Pancreas (tissue), 10 donors: ENCODE results near the gene SLC12A9. TPM values are rescaled to one million over a fixed set of nuclear protein-coding genes. Genes with fewer than 3 reads are reported as not detected.

Experiments used
- ATAC-seq, 4 donors: fragments of 200-7000 bp; cut with Tn5 transposase; one replicate each; pipeline versions ENCODE4 v1.8.0 to v1.9.1; 2020; ENCODE audit warnings: mild to moderate bottlenecking in 4 of 4, moderate library complexity in 4 of 4
- DNase-seq, 6 donors: peaks; one replicate each; pipeline ENCODE4 v3.0.0-alpha.2; 2020
- FAIRE-seq: peaks from 2 replicates; lab custom pipeline; 2012; peaks lifted over from hg19 to GRCh38; lab: Jason Lieb, UNC
- H3K27ac ChIP-seq, 4 donors: fragments of 200-600 bp; sonication (generic); 1 replicate in 3 of 4; 2 replicates in 1 of 4; pipeline versions ENCODE4 v1.5.0 to v1.8.0; 2020
- H3K27me3 ChIP-seq, 4 donors: fragments of 200-600 bp; one replicate each; pipeline ENCODE4 v1.8.0; 2021
- H3K36me3 ChIP-seq, 3 donors: fragments of 200-600 bp; sonication (generic) in 1 of 3; one replicate each; pipeline versions ENCODE4 v1.5.0 to v1.8.0; 2020 to 2021
- H3K4me1 ChIP-seq, 3 donors: fragments of 200-600 bp; one replicate each; pipeline ENCODE4 v1.8.0; 2021
- H3K4me3 ChIP-seq, 4 donors: fragments of 200-600 bp; sonication (generic) in 2 of 4; one replicate each; pipeline versions ENCODE4 v1.5.0 to v1.8.0; 2020 to 2021
- H3K9me3 ChIP-seq, 4 donors: fragments of 200-600 bp; one replicate each; pipeline ENCODE4 v1.8.0; 2021
- CTCF ChIP-seq, 4 donors: fragments of 200-600 bp; sonication (generic) in 3 of 4; IDR thresholded peaks; one replicate each; pipeline versions ENCODE4 v1.5.0 to v1.8.0; 2021; ENCODE audit warnings: antibody characterized with exemption in 4 of 4
- WGBS, 2 donors: extraction: QIAGEN DNeasy Blood & Tissue Kit; methylation state at CpG; one replicate each; pipeline ENCODE4 v1.1.7; 2013; 5-methylcytosine and 5-hydroxymethylcytosine counted together
- intact Hi-C, 3 donors: fragments of 100-400 bp; cut with DNase I; formaldehyde crosslinking; loops; one replicate each; pipeline versions ENCODE4 v1.11.1 to v1.14.2; 2022
- microRNA-seq, 2 donors: library from miRNA; unstranded; fragments of <30 nt; microRNA quantifications; one replicate each; pipeline versions ENCODE4 to v1.1.0, GENCODE V29; 2019 to 2020
- polyA plus RNA-seq, 2 donors: library from polyadenylated mRNA; stranded (reverse); fragments of 200-250 nt; gene quantifications; one replicate each; pipeline ENCODE4 v1.2.3, GENCODE V29; 2013
- total RNA-seq, 6 donors: library from RNA; stranded (reverse); fragmentation: NEBNext Ultra II Directional in 4 of 6; extraction: Animal tissue kit (Norgen Biotek cat#: 25700) in 4 of 6; gene quantifications; one replicate each; pipeline versions ENCODE4 v1.2.1 to v1.2.4, GENCODE V29; 2021 to 2023
- donor health status: healthy with polysubstance abuse.
- donor health status: DM: no; HTN: no; CAD: no; lungs with moderate emphysema.
- donor health status: DM: no; HTN: no; CAD: no.
- donor health status: control.
- donor health status: control.
- donor health status: Bipolar disorder and iron deficiency.
- donor health status: DM: yes; HTN: yes; CAD: no.
- donor health status: DM: no; HTN: no; CAD: no.
- donor health status: DM: no; HTN: no; CAD: no.
- donor health status: DM: yes; HTN: yes; CAD: no.

SLC12A9 gene
- total and polyA plus RNA-seq, 8 donors, result 11.9 to 34.6 (median 15.3) TPM

GRCh38 chr7:100914208-100914878, 61.8 kb downstream of the SLC12A9 start:
- Histone ChIP-seq H3K27me3 (no peaks in the 10 kb centered on the region), H3K27ac (peak overlapping the region in 2 of 4 donors; percentile 20 to 41), H3K36me3 (no peaks in the 10 kb centered on the region), H3K4me1 (peaks cover 0 to 7% (median 6%) of the 10 kb centered on the region in 3 donors), H3K4me3 (no peak overlapping the region), H3K9me3 (no peaks in the 10 kb centered on the region)
- TF ChIP-seq CTCF (IDR thresholded peaks at IDR 0.05), result no peak
- ATAC-seq, result peak; percentile 79 to 92 (median 90)
- intact Hi-C loops, result no loop called here
- FAIRE-seq, result no peak
- peak in 5 of 6 donors; percentile 63 to 79 (median 71) for DNase-seq
- WGBS, 2 donors, result 58 to 62% methylated on average over 15 of the region's 15 CpGs

DNA sequence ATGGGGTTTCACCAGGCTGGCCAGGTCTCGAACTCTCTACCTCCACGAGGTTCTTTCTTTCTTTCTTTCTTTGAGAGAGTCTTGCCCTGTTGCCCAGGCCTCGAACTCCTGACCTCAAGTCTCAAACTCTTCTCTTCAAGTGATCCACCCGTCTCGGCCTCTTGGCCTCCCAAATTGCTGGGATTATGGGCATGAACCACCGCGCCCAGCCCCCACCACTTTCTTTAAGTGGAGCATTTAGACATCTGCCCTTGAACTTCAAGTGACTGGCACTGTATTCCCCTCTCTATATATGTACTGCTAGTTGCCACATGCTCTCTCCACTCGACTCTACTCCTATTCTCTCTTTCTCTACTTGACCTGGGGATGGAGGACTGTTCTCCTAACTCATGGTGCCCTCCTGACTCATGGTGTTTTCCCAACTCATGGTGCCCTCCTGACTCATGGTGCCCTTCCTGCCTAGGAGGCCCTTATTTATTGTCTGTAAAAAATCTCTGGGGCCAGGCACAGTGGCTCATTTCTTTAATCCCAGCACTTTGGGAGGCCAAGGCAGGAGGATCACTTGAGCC, 62.5 kb downstream of the SLC12A9 start:
- WGBS, 2 donors, result 83 to 88% methylated on average over 8 of the region's 8 CpGs

More for the DNA sequence above, 62.5 kb downstream of the SLC12A9 start:
- TF ChIP-seq CTCF (IDR thresholded peaks at IDR 0.05), result no peak
- ATAC-seq, result no peak
- H3K4me3 ChIP-seq, result no peak overlapping the region
- no peaks in the 10 kb centered on the region for H3K27me3 ChIP-seq
- H3K36me3 ChIP-seq, result no peaks in the 10 kb centered on the region
- H3K4me1 ChIP-seq, result peaks cover 0 to 7% (median 6%) of the 10 kb centered on the region in 3 donors
- intact Hi-C loops, result no loop called here
- no peaks in the 10 kb centered on the region for H3K9me3 ChIP-seq
- no peak for FAIRE-seq
- no peak for DNase-seq
- peak overlapping the region in 1 of 4 donors; percentile 20 for H3K27ac ChIP-seq

Small RNAs within 50 kb of the gene (microRNA-seq; reads per million reads assigned to microRNA genes)
- 0 to 0.39 reads per million in 2 donors for gene MIR6875

Other genes with a start within 250 kb of the SLC12A9 start
- gene MOSPD3, start 240.2 kb upstream of the SLC12A9 start, total RNA-seq, result 10 to 100 TPM in 3 of 6 donors, 1 to 10 TPM in 3; 6.8 to 10.7 (median 9.0) TPM
- 10 to 100 TPM; 14.8 to 19.7 TPM for gene MOSPD3, start 240.2 kb upstream of the SLC12A9 start, polyA plus RNA-seq
- 1 to 10 TPM in 3 of 6 donors, under 1 TPM in 3; 0.28 to 1.2 (median 0.76) TPM for gene TFR2, start 211.2 kb upstream of the SLC12A9 start, total RNA-seq
- 1 to 10 TPM; 1.1 to 1.2 TPM for gene TFR2, start 211.2 kb upstream of the SLC12A9 start, polyA plus RNA-seq
- under 1 TPM; 0.23 to 0.98 (median 0.57) TPM for gene ACTL6B, start 196.3 kb upstream of the SLC12A9 start, total RNA-seq
- gene ACTL6B, start 196.3 kb upstream of the SLC12A9 start, polyA plus RNA-seq, result 1 to 10 TPM; 1.7 to 7.7 TPM
- gene GNB2, start 179.0 kb upstream of the SLC12A9 start, total RNA-seq, result 100 to 1,000 TPM in 5 of 6 donors, 10 to 100 TPM in 1; 84.7 to 118 (median 104) TPM
- gene GNB2, start 179.0 kb upstream of the SLC12A9 start, polyA plus RNA-seq, result 100 to 1,000 TPM in 1 of 2 donors, 10 to 100 TPM in 1; 82.2 to 151 TPM
- 10 to 100 TPM; 19.2 to 33.9 (median 26.9) TPM for gene GIGYF1, start 158.5 kb upstream of the SLC12A9 start, total RNA-seq
- gene GIGYF1, start 158.5 kb upstream of the SLC12A9 start, polyA plus RNA-seq, result 10 to 100 TPM; 48.8 to 76.2 TPM
- gene POP7, start 146.6 kb upstream of the SLC12A9 start, total RNA-seq, result 10 to 100 TPM; 10.5 to 19.2 (median 13.8) TPM
- gene POP7, start 146.6 kb upstream of the SLC12A9 start, polyA plus RNA-seq, result 10 to 100 TPM; 20.5 to 26.1 TPM
- gene EPO, start 132.2 kb upstream of the SLC12A9 start, total RNA-seq, result 1 to 10 TPM; 1.6 to 5.5 (median 3.9) TPM
- gene EPO, start 132.2 kb upstream of the SLC12A9 start, polyA plus RNA-seq, result 1 to 10 TPM; 1.8 to 5.9 TPM
- under 1 TPM in 3 of 6 donors, not detected in 3; 0.03 to 0.05 (median 0.03) TPM for gene ZAN, start 119.1 kb upstream of the SLC12A9 start, total RNA-seq
- gene ZAN, start 119.1 kb upstream of the SLC12A9 start, polyA plus RNA-seq, result under 1 TPM; 0.02 to 0.04 TPM
- gene EPHB4, start 25.2 kb upstream of the SLC12A9 start, total RNA-seq, result 10 to 100 TPM; 21.8 to 32.9 (median 27.5) TPM
- gene EPHB4, start 25.2 kb upstream of the SLC12A9 start, polyA plus RNA-seq, result 10 to 100 TPM; 15.8 to 20.5 TPM
- gene TRIP6, start 14.7 kb downstream of the SLC12A9 start, total RNA-seq, result 10 to 100 TPM; 24.1 to 36.6 (median 33.1) TPM
- gene TRIP6, start 14.7 kb downstream of the SLC12A9 start, polyA plus RNA-seq, result 10 to 100 TPM; 41.7 to 57.6 TPM
- gene SRRT, start 22.4 kb downstream of the SLC12A9 start, total RNA-seq, result 10 to 100 TPM; 39.2 to 83.5 (median 50.0) TPM
- 100 to 1,000 TPM; 139 to 179 TPM for gene SRRT, start 22.4 kb downstream of the SLC12A9 start, polyA plus RNA-seq
- gene UFSP1, start 37.0 kb downstream of the SLC12A9 start, total RNA-seq, result 1 to 10 TPM in 5 of 6 donors, under 1 TPM in 1; 0.83 to 3.2 (median 2.1) TPM
- 1 to 10 TPM; 5.2 to 6.3 TPM for gene UFSP1, start 37.0 kb downstream of the SLC12A9 start, polyA plus RNA-seq
- gene ACHE, start 43.2 kb downstream of the SLC12A9 start, total RNA-seq, result 10 to 100 TPM in 1 of 6 donors, 1 to 10 TPM in 5; 1.2 to 10.9 (median 3.3) TPM
- 1 to 10 TPM; 2.2 to 4.1 TPM for gene ACHE, start 43.2 kb downstream of the SLC12A9 start, polyA plus RNA-seq
- gene MUC3A, start 96.8 kb downstream of the SLC12A9 start, total RNA-seq, result 1 to 10 TPM; 1.6 to 8.7 (median 2.2) TPM
- gene MUC3A, start 96.8 kb downstream of the SLC12A9 start, polyA plus RNA-seq, result 1 to 10 TPM in 1 of 2 donors, under 1 TPM in 1; 0.53 to 1.2 TPM
- gene MUC12, start 116.9 kb downstream of the SLC12A9 start, total RNA-seq, result under 1 TPM in 4 of 6 donors, not detected in 2; 0.03 to 0.70 (median 0.41) TPM
- gene MUC12, start 116.9 kb downstream of the SLC12A9 start, polyA plus RNA-seq, result under 1 TPM; 0.38 to 0.80 TPM
- under 1 TPM in 2 of 6 donors, not detected in 4; under 0.01 to 0.03 TPM for gene MUC17, start 167.4 kb downstream of the SLC12A9 start, total RNA-seq
- not detected for gene MUC17, start 167.4 kb downstream of the SLC12A9 start, polyA plus RNA-seq
- 10 to 100 TPM; 13.2 to 26.5 (median 15.9) TPM for gene TRIM56, start 232.8 kb downstream of the SLC12A9 start, total RNA-seq
- gene TRIM56, start 232.8 kb downstream of the SLC12A9 start, polyA plus RNA-seq, result 10 to 100 TPM in 1 of 2 donors, 1 to 10 TPM in 1; 7.6 to 10.5 TPM